HG03439 (cell line): ENCODE results near the gene CPNE8.

Experiments
- ATAC-seq: cut with Tn5 transposase; IDR thresholded peaks from one replicate; pipeline ENCODE4 v1.9.1; 2021; ENCODE audit warnings: mild to moderate bottlenecking, moderate library complexity; ENCODE audit not compliant: unreplicated experiment

The CPNE8 gene

GRCh38 chr12:38898001-38898684, 7.2 kb downstream of the CPNE8 start:
- no peak for ATAC-seq

GRCh38 chr12:38895446-38895845, 9.9 kb downstream of the CPNE8 start:
- ATAC-seq: no peak

- no peak for ATAC-seq
These were observed 12.4 kb downstream of the CPNE8 start for GRCh38 chr12:38892976-38893375.

- ATAC-seq: no peak
These were observed 13.2 kb downstream of the CPNE8 start for GRCh38 chr12:38892087-38892786.

- ATAC-seq: no peak
These were observed 15.1 kb downstream of the CPNE8 start for GRCh38 chr12:38890102-38890855.

DNA sequence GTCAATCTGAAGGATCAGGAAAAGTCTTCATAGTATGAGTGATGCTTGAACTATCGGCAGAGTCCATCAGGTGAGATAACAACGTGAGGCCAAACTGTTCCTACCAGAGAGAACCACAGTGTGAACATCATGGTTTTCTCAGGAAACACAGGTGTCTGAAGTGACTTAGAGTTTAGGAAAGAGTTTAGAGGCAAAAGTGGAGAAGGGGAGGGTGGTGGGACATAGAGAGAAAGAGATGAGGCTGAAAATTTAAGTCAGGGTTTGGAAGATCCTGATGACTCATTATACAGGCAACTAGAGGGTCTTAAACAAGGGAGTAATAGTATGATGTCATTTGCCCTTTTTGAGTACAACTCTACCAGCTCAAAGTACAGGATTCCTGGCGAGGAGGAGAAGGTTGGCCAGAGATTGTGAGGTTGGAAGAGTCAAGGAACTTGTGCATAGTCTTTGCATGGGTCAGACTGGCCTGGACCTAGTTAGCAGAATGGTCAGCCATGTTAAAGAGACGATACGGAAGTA, 16.0 kb downstream of the CPNE8 start:
- ATAC-seq: no peak

DNA sequence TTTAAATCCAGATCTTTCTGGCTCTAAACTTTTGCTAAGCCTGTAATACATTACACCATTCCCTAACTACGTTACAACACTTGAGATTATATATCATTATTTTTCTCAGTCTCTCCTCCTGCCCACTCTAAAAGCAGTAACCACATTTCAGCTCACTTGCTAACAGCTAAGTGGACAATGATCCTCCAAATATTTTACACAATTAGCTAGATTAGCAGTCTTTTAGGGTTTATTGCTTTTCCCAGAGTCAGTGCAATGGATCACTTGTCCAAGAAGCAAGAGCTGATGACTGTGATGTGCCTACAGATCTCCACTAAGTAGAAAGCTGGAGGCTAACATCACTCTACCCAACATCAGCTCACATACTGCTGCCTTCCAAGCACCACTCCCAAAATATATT, 17.6 kb downstream of the CPNE8 start:
- no peak for ATAC-seq

DNA sequence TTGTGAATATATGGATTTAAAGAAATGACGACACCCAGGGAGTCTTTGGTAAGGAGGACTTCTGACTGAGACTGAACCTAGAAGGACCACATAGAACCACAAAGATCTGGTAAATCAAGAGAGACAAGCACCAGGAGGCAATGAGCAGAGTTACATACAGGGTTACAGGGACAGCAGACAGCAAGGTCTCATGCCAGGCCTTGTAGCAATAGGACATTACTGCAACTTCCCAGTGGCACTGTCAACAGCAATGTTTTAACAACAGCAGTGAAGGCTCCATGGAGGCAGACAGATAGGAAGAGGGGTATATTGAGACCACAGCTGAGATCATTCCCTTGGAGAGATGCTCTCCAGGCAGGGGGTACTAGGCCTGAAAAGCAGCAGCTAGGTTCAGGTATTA, 18.5 kb downstream of the CPNE8 start:
- no peak for ATAC-seq

DNA sequence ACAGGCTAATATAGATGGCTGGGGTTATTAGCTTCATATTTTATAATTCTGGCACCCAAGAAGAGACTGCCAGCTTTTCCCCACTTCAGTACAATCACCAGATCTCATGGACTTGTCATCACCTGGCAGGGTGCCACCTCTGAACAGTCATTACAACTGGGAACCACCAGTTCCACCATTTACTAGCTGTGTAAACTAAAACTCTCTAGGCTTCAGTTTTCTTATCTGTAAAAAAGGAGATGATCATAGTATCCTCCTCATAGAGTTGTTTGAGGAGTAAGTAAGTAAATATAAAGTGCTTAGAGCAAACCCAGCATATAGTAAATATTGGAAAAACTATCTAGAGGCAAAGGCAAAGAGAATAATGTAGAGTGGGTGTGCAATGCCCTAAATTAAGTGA, 19.3 kb downstream of the CPNE8 start:
- no peak for ATAC-seq

- no peak for ATAC-seq
These were observed 20.7 kb downstream of the CPNE8 start for GRCh38 chr12:38884666-38885065.

DNA sequence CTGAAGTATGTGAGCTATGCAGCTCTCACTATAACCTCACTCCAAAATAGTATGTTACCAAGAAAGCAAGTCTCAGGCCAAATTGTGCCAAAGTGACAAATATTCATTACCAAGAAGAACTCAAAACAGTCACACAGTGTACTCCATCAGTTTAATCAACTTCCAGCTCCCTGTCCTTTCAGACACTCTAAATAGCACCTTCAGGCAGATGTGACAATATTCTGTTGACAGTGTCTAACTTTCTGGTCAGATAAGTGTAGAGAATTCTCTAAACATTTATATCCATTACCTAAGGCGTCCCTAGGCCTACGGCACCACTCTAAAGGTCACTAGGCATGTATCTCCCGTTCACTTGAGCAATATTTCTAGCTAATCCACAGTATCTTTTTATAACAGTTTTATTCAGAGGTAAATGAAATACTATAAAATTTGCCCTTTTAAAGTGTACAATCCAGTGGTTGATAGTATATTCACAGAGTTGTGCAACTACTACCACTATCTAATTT, 21.7 kb downstream of the CPNE8 start:
- ATAC-seq: no peak

DNA sequence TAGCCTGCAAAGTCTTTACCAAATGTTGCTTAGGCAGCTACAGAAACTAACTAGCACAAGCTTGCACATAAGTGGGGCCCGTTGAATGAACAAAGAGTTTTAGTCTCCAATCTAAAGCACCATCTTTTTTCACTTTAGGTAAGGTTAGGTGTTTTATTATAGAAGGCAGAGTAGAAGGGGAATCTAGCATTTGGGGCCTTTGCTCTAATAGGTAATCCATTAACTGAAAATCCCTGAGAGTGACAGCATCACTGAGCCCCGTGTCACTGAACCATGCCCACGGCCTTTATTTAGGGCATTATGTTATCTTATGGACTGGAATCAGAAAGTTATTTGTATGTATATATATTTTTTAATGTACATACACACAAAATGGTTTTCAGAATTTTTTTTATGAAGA, 25.1 kb downstream of the CPNE8 start:
- ATAC-seq: no peak

GRCh38 chr12:38878986-38879385, 26.4 kb downstream of the CPNE8 start:
- no peak for ATAC-seq

- ATAC-seq: no peak
These were observed 27.1 kb downstream of the CPNE8 start for GRCh38 chr12:38878333-38878705.

GRCh38 chr12:38875586-38876228, 29.7 kb downstream of the CPNE8 start:
- no peak for ATAC-seq

DNA sequence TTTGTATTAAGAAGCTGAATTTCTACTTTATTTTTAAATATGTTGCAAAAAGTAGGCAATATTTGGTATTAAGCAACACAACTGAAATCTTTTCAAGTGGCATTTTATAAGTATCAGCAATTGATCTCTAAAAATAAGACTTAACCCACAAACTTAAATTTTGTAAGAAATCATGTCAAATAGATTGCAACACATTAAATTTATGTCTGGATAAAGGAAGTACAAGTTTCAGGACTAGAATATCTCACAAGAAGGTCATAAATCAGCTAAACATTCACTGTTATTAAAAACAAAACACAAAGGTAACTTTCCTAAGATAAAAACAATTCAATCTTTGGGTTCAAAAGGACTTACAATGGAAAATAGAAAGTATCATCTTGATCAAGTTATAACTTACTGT, 32.8 kb downstream of the CPNE8 start:
- ATAC-seq: no peak

DNA sequence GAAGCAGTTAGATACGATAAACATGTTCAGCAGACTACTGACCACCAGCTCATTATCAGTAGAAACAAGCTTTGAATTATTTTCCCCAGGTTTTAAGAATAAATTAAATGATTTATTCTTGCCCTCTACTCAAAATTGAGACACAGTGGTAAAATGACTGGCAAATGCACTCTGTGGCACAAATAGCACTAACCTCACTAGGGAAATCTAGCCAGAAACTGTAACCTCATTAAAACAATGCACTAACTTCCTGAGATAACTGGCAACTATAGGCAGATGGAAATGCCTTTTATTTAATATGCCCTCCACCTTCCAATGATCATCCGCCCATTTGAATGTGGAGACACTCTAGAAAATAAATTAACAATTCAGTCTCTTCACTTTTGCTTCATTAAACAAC, 33.2 kb downstream of the CPNE8 start:
- ATAC-seq: no peak

DNA sequence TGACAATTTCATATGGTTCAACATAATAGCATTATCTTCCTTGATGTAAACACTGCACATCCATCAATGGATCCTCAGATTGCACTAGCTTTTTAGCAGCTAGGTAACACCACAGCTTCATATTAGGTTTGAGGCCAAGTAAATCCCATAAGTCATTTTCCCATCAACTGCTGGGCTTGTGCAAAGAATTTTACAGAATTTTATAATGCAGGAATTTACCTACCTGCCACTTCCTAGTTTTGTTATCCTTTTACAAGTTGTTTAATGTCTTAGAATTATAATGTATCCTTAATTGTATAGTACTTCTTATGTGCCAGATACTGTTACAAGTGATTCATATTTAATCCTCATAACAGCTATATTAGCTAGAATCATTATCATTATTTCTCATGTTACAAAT, 36.4 kb downstream of the CPNE8 start:
- ATAC-seq: no peak

GRCh38 chr12:38850461-38850860, 54.9 kb downstream of the CPNE8 start:
- no peak for ATAC-seq

DNA sequence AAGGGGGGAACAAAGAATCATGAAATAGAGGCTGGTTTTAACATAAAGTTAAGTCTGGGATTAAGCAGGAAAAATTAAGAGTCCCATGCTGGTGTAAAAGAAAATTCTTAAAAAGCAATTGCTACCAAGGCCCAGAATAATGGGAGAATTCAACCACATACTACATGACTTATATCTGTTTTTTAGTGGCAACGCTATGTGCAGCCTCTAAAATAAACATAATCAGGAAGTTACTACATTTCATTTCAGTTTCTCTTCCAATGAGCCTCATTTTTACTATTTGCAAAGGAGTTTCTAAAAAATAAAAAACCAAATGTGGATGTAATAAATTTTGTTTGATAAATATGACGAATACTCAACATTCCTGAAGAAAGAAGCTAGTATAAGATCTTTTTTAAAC, 58.1 kb downstream of the CPNE8 start:
- no peak for ATAC-seq

GRCh38 chr12:38844267-38844666, 61.1 kb downstream of the CPNE8 start:
- no peak for ATAC-seq
